ENCODE measurements around the gene AHNAK. TPM values are rescaled to one million over a fixed set of nuclear protein-coding genes. Genes with fewer than 3 reads are reported as not detected.
"Not testable (repeated sequence)": the region's sequence is repeated elsewhere in the genome, so short reads cannot be mapped to it uniquely, and the experiment has no call there.

AHNAK gene
- total RNA-seq, 1 donor from 2014 or later, result 246 TPM

DNA sequence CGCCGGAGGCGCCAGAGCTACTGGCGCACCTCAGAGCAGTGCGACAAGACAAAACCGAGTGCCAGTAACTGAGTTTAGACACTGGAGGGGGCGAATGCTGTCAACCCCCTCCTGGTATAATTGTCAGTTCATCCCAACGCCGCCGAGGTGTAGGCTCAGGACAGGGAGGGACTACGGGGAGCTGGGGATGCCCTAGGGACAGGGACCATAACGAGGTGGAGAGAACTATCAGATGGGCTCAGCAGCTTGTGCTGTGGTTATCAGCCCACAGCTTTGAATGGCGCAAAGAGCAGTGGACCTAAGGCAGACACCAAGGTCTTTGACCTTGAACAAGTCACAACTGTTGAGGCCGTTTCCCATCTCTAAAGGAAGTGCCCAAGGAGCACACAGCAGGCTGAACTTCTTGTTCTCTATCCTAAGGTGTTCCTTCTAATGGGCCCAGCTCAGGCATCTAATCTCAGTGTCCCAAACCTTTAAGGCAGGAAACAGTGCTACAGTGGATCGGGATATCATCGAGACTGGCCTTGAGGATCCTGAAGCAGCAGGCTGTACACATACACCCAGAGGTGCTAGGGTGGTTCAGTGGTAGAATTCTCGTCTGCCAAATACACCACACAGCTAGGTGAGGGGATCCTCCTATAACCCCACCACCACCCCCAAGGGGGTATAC, 45.7 kb upstream of the AHNAK start:
- H3K4me1 Mint-ChIP-seq, result peaks cover 54% of the 10 kb centered on the region
- no peak for ATAC-seq (ENCODE audit: low read depth)
- H3K4me3 Mint-ChIP-seq, result peak overlapping the region; percentile 97
- DNase-seq, result no peak
- ChIA-PET POLR2A (interaction anchor here (0.5 to 4.5 kb wide), 59 partner anchors 10 to 1649 kb away, joined by 3 to 246 read pairs (median 9); partner anchors contain the start of genes AHNAK, B3GAT3, BSCL2 and C11orf98), CTCF (interaction anchor here (0.6 to 3.7 kb wide), 29 partner anchors 8 to 289 kb away, joined by 3 to 23 read pairs (median 4); partner anchors contain the start of genes B3GAT3, C11orf98, CSKMT and EEF1G)
- TF ChIP-seq, protein P1, sequence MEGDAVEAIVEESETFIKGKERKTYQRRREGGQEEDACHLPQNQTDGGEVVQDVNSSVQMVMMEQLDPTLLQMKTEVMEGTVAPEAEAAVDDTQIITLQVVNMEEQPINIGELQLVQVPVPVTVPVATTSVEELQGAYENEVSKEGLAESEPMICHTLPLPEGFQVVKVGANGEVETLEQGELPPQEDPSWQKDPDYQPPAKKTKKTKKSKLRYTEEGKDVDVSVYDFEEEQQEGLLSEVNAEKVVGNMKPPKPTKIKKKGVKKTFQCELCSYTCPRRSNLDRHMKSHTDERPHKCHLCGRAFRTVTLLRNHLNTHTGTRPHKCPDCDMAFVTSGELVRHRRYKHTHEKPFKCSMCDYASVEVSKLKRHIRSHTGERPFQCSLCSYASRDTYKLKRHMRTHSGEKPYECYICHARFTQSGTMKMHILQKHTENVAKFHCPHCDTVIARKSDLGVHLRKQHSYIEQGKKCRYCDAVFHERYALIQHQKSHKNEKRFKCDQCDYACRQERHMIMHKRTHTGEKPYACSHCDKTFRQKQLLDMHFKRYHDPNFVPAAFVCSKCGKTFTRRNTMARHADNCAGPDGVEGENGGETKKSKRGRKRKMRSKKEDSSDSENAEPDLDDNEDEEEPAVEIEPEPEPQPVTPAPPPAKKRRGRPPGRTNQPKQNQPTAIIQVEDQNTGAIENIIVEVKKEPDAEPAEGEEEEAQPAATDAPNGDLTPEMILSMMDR (IDR thresholded peaks at IDR 0.05), result no peak
- intact Hi-C loops (cut with micrococcal nuclease), result loop anchor here (5.0 kb wide), 1 partner anchor 270 kb away; no protein-coding TSS in a partner anchor
- H3K9me3 Mint-ChIP-seq, result no peaks in the 10 kb centered on the region
- peak overlapping the region; percentile 98 for H3K27ac Mint-ChIP-seq
- peaks cover 72% of the 10 kb centered on the region for H3K36me3 Mint-ChIP-seq (ENCODE audit: low read depth)
- no peaks in the 10 kb centered on the region for H3K27me3 Mint-ChIP-seq

DNA sequence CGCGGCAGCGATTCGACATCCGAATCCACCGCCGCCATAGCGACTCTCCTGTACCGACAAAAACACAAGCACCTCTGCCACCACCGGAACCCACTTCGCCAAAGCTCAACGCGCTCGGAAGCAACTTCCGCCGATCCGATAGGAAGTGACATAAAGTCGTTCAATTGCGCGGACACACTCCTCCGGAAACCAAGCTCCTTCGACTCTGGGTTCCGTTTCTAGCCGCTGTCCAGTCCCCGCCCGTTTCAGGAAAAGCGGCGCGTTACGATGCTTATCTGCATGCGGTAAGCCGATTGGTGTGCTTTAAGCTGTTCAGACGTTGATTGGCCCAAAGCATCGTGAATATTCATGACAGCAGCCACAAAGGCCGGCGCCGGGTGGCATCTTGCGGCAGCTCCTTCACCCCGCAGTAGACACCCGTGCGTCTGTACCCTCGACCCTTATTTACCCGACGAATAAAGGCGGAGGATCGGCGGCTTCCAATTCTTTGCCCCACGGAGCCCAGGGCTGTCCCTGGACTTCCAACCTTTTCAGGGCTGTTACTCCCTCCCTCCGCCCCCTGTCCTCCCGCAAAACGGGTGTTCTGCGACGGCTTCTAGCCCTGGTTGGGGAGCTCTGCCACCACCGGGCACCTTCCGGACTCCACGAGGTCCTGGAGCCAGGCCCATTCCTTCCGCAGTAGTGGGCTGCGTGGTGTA, 45.0 kb upstream of the AHNAK start, which contains the start of gene TUT1:
TUT1 (minus strand) TSS at position 76 of the 698 bp plus-strand sequence; CDS start at position 38, 38 bp downstream.
- peak within 1 kb of the TSS; percentile 97 for H3K4me3 Mint-ChIP-seq
- intact Hi-C loops (cut with micrococcal nuclease), result loop anchor here (1.0 to 5.0 kb wide), 15 partner anchors 8 to 290 kb away; partner anchors contain the start of genes C11orf98, CSKMT, EML3 and GANAB
- no peaks in the 10 kb centered on the region for H3K9me3 Mint-ChIP-seq
- DNase-seq (peak; percentile 83), ATAC-seq (ENCODE audit: low read depth) (peak; percentile 85)
- peaks cover 52% of the 10 kb centered on the region for H3K4me1 Mint-ChIP-seq
- peak within 1 kb of the TSS; percentile 98 for H3K27ac Mint-ChIP-seq
- CTCF ChIA-PET, result interaction anchor here (0.6 to 3.7 kb wide), 30 partner anchors 10 to 289 kb away, joined by 3 to 23 read pairs (median 4); partner anchors contain the start of genes B3GAT3, C11orf98, CSKMT and EEF1G
- TF ChIP-seq, protein P1 (IDR thresholded peaks at IDR 0.05), result no peak
- no peaks in the 10 kb centered on the region for H3K27me3 Mint-ChIP-seq
- peaks cover 65% of the 10 kb centered on the region for H3K36me3 Mint-ChIP-seq (ENCODE audit: low read depth)
- POLR2A ChIA-PET, result interaction anchor here (0.5 to 4.5 kb wide), 67 partner anchors 11 to 1650 kb away, joined by 3 to 246 read pairs (median 8); partner anchors contain the start of genes AHNAK, B3GAT3, BSCL2 and C11orf98

DNA sequence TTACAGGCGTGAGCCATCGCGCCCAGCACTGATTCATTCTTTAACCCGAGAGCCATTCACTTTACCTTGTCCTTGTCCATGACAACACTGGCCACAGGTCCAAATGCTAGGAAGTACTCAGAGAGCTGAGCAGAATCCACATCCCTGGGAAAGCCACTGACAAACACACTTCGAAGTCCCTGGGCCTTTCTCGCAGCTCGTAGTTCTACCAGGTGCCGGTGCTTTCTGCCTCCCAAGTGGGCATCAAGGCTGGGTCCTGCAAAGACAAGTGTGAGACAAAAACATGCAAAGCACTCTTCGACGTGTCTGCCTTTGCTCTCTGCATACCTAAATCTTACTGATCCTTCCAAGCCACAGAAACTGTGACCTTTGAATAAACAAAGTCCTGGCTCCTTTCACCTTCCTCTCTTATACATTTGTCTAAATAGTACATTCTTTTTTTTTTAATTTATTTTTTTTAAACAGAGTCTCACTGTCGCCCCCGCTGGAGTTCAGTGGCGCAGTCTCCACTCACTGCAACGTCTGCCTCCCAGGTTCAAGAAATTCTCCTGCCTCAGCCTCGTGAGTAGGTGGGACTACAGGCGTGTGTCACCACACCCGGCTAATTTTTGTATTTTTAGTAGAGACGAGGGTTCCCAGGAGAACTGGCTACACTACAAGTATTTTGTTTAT, 42.5 kb upstream of the AHNAK start:
- Mint-ChIP-seq H3K4me1 (peaks cover 48% of the 10 kb centered on the region), H3K36me3 (ENCODE audit: low read depth) (peaks cover 49% of the 10 kb centered on the region), H3K27ac (no peak overlapping the region), H3K4me3 (no peak overlapping the region), H3K9me3 (no peaks in the 10 kb centered on the region), H3K27me3 (no peaks in the 10 kb centered on the region)
- ATAC-seq (ENCODE audit: low read depth) (no peak), DNase-seq (no peak)
- ChIA-PET POLR2A (interaction anchor here (0.5 to 1.7 kb wide), 8 partner anchors 12 to 217 kb away, joined by 3 to 6 read pairs (median 4); partner anchors contain the start of genes C11orf98, CSKMT, INTS5 and MTA2), CTCF (interaction anchor here (1.1 kb wide), 1 partner anchor 46 kb away, joined by 5 read pairs; no protein-coding TSS in a partner anchor)
- TF ChIP-seq, protein P1 (IDR thresholded peaks at IDR 0.05), result no peak
- intact Hi-C loops (cut with micrococcal nuclease), result no loop called here

DNA sequence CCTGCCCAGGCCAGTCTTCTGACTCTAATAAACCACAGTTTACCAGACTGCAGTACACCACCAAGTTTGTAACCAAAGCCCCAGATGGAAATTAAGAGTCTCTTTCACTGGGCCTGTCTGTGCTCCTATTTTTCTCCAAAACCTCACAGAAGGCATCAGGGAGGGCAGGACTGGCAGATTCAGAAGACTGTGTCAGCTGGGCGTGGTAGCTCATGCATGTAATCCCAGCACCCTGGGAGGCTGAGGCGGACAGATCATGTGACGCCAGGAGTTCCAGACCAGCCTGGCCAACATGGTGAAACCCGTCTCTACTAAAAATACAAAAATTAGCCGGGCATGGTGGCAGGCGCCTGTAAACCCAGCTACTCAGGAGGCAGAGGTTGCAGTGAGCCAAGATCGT, 38.8 kb upstream of the AHNAK start:
- DNase-seq; H3K27ac Mint-ChIP-seq; intact Hi-C loops (cut with micrococcal nuclease); ATAC-seq (ENCODE audit: low read depth); H3K4me3 Mint-ChIP-seq; H3K9me3 Mint-ChIP-seq; H3K27me3 Mint-ChIP-seq: not testable (repeated sequence)
- Mint-ChIP-seq H3K36me3 (ENCODE audit: low read depth) (peaks cover 47% of the 10 kb centered on the region), H3K4me1 (peaks cover 13% of the 10 kb centered on the region)
- ChIA-PET POLR2A (interaction anchor here (0.8 kb wide), 1 partner anchor 296 kb away, joined by 3 read pairs; no protein-coding TSS in a partner anchor), CTCF (interaction anchor here (1.6 kb wide), 1 partner anchor 161 kb away, joined by 3 read pairs; no protein-coding TSS in a partner anchor)

DNA sequence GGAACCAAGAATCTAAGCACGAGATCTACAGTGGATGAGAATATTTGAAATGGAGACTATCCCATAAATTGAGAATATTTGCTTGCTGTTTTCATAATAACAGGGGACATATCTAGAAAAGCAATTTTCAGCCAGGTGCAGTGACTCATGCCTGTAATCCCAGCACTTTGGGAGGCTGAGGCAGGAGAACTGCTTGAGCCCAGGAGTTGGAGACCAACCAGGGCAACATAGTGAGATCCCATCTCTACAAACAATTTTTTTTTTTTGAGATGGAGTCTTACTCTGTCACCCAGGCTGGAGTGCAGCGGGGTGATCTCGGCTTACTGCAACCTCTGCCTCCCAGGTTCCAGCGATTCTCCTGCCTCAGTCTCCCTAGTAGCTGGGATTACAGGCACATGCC, 35.1 kb upstream of the AHNAK start:
- ATAC-seq (ENCODE audit: low read depth); CTCF ChIA-PET; DNase-seq; H3K27me3 Mint-ChIP-seq; H3K4me3 Mint-ChIP-seq; H3K27ac Mint-ChIP-seq; intact Hi-C loops (cut with micrococcal nuclease); POLR2A ChIA-PET; H3K9me3 Mint-ChIP-seq; H3K4me1 Mint-ChIP-seq: not testable (repeated sequence)
- peaks cover 53% of the 10 kb centered on the region for H3K36me3 Mint-ChIP-seq (ENCODE audit: low read depth)
